ENCODE results near the gene SCD. TPM values are rescaled to one million over a fixed set of nuclear protein-coding genes. Genes with fewer than 3 reads are reported as not detected.
A peak's percentile ranks its signal among the peaks of the same experiment; 100 is the strongest.
"Not testable (repeated sequence)": the region's sequence is repeated elsewhere in the genome, so short reads cannot be mapped to it uniquely, and the experiment has no call there.

The SCD gene
- total RNA-seq (under 1 TPM; 0.61 to 1.00 TPM), polyA plus RNA-seq (1 to 10 TPM in 1 of 2 donors, under 1 TPM in 1; 0.77 to 1.4 TPM)

GRCh38 chr10:100346765-100347567, at the start of gene SCD:
SCD (plus strand) TSS chr10:100347233; CDS start chr10:100347505, 272 bp downstream.
- Histone ChIP-seq H3K4me3 (ENCODE audit: low read length in 2 of 2) (peak within 1 kb of the TSS; percentile 23 to 74), H3K27ac (ENCODE audit: low read depth, low read length) (no peak within 1 kb of the TSS), H3K27me3 (ENCODE audit: insufficient read depth, low read length) (no peaks in the 10 kb centered on the region), H3K36me3 (ENCODE audit: insufficient read depth, low read length) (no peaks in the 10 kb centered on the region), H3K4me1 (ENCODE audit: insufficient read depth, low read length) (peaks cover 14% of the 10 kb centered on the region), H3K9me3 (ENCODE audit: control insufficient read depth in 1 of 2, low read length in 2 of 2) (no peaks in the 10 kb centered on the region)
- Mint-ChIP-seq H3K4me1 (peaks cover 9 to 19% (median 15%) of the 10 kb centered on the region in 4 donors), H3K9me3 (no peaks in the 10 kb centered on the region), H3K36me3 (no peaks in the 10 kb centered on the region), H3K4me3 (peak within 1 kb of the TSS; percentile 79 to 92 (median 89)), H3K27me3 (peaks cover 0 to 1% of the 10 kb centered on the region in 2 donors), H3K27ac (peak within 1 kb of the TSS; percentile 63 to 91 (median 80))
- intact Hi-C loops (cut with micrococcal nuclease): loop anchor here (1.0 kb wide), 1 partner anchor 27 kb away; no protein-coding TSS in a partner anchor
- DNase-seq: peak; percentile 70 to 85 (median 71)
- ChIA-PET POLR2A (ENCODE audit: partially characterized antibody) (interaction anchor here (0.9 to 2.4 kb wide), 3 partner anchors 24 to 50 kb away, joined by 3 to 8 read pairs (median 3); no protein-coding TSS in a partner anchor), CTCF (ENCODE audit: partially characterized antibody) (interaction anchor here (0.9 to 15.8 kb wide), 8 partner anchors 8 to 189 kb away, joined by 3 to 202 read pairs (median 6); partner anchors contain the start of gene HIF1AN)

GRCh38 chr10:100297242-100297641, 49.8 kb upstream of the SCD start:
- intact Hi-C loops (cut with micrococcal nuclease): no loop called here
- H3K27ac Mint-ChIP-seq: no peak overlapping the region
- no peaks in the 10 kb centered on the region for H3K9me3 ChIP-seq (ENCODE audit: control insufficient read depth in 1 of 2, low read length in 2 of 2)
- peaks cover 30 to 35% of the 10 kb centered on the region in 2 donors for H3K27me3 Mint-ChIP-seq
- no peak for DNase-seq
- no peaks in the 10 kb centered on the region for H3K36me3 Mint-ChIP-seq
- H3K4me1 Mint-ChIP-seq: no peaks in the 10 kb centered on the region
- peaks cover 0 to 10% (median 3%) of the 10 kb centered on the region in 8 donors for H3K9me3 Mint-ChIP-seq
- no peaks in the 10 kb centered on the region for H3K36me3 ChIP-seq (ENCODE audit: insufficient read depth, low read length)
- no peak overlapping the region for H3K27ac ChIP-seq (ENCODE audit: low read depth, low read length)
- no peak overlapping the region for H3K4me3 Mint-ChIP-seq
- ChIA-PET POLR2A (ENCODE audit: partially characterized antibody) (interaction anchor here (1.0 kb wide), 2 partner anchors 10 to 50 kb away, joined by 3 read pairs; partner anchors contain the start of gene SCD), CTCF (ENCODE audit: partially characterized antibody) (interaction anchor here (1.6 kb wide), 1 partner anchor 221 kb away, joined by 4 read pairs; no protein-coding TSS in a partner anchor)
- H3K27me3 ChIP-seq (ENCODE audit: insufficient read depth, low read length): no peaks in the 10 kb centered on the region
- H3K4me1 ChIP-seq (ENCODE audit: insufficient read depth, low read length): no peaks in the 10 kb centered on the region
- no peak overlapping the region for H3K4me3 ChIP-seq (ENCODE audit: low read length in 2 of 2)

DNA sequence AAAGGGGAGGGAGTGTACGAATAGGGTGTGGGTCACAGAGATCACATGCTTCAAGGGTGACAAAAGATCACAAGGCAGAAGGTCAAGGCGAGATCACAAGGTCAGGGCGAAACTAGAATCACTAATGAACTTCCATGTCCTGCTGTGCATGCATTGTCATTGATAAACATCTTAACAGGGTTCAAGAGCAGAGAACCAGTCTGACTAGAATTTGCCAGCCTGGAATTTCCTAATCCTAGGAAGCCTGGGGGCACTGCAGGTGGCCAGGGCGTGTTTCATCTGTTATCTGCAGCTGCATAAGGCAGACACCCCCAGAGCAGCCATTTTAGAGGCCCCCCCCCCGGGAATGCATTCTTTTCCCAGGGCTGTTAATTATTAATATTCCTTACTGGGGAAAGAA, 45.9 kb upstream of the SCD start:
- H3K27ac Mint-ChIP-seq; DNase-seq; H3K4me1 ChIP-seq (ENCODE audit: insufficient read depth, low read length); H3K36me3 ChIP-seq (ENCODE audit: insufficient read depth, low read length); H3K4me3 Mint-ChIP-seq; H3K4me3 ChIP-seq (ENCODE audit: low read length in 2 of 2); H3K9me3 ChIP-seq (ENCODE audit: control insufficient read depth in 1 of 2, low read length in 2 of 2); H3K27me3 ChIP-seq (ENCODE audit: insufficient read depth, low read length); CTCF ChIA-PET (ENCODE audit: partially characterized antibody); H3K9me3 Mint-ChIP-seq; POLR2A ChIA-PET (ENCODE audit: partially characterized antibody); H3K4me1 Mint-ChIP-seq; H3K27ac ChIP-seq (ENCODE audit: low read depth, low read length); H3K36me3 Mint-ChIP-seq; intact Hi-C loops (cut with micrococcal nuclease): not testable (repeated sequence)
- H3K27me3 Mint-ChIP-seq: peaks cover 36 to 45% of the 10 kb centered on the region in 2 donors

DNA sequence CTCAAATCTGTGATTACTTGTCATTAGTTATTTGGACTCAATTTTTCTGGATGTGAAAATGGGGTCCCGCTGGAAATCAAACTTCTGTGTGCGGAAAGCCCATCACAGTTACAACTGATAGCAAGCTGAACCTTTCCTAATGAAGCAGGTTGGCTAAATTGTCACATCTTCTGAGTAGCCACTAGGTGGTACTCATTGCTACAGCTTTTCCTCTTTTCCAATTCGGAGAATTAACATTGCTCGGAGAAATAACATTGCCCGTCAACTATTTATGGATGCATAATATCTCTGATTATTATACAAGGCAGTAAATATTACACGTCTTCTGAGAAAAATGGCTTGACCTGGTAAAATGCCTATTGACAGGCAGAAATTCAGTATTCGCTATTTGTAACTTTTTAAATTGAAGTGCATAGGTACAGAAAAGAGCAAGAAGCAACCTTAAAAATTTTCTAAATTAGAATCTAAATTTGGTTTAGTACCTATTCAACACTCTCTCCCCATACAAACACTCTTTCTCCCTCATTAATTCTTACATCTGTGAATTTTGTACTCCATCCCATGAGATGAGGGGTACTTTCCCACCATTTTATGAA, 43.2 kb upstream of the SCD start:
- CTCF ChIA-PET (ENCODE audit: partially characterized antibody): interaction anchor here (0.9 kb wide), 1 partner anchor 9 kb away, joined by 5 read pairs; no protein-coding TSS in a partner anchor
- H3K27me3 Mint-ChIP-seq: peaks cover 43 to 46% of the 10 kb centered on the region in 2 donors

DNA sequence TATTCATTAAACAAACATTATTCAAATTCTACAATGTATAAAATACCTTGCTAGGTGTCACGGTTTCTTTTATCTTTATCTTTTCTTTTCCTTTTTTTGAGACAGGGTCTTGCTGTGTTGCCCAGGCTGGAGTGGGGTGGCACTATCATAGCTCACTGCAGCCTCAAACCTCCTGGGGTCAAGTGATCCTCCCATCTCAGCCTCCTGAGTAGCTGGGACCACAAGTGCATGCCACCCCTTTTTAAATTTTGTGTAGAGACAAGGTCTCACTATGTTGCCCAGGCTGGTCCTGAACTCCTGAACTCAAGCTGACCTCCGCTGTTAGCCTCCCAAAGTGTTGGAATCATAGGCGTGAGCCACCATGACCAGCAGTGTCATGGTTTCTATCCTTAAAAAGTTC, 42.6 kb upstream of the SCD start:
- CTCF ChIA-PET (ENCODE audit: partially characterized antibody): no interaction called here
- H3K27me3 Mint-ChIP-seq: peaks cover 41 to 46% of the 10 kb centered on the region in 2 donors

More for the DNA sequence above, 43.2 kb upstream of the SCD start:
- intact Hi-C loops (cut with micrococcal nuclease): no loop called here
- H3K4me1 Mint-ChIP-seq: peaks cover 0 to 2% (median 0%) of the 10 kb centered on the region in 4 donors
- POLR2A ChIA-PET (ENCODE audit: partially characterized antibody): no interaction called here
- no peak overlapping the region for H3K27ac ChIP-seq (ENCODE audit: low read depth, low read length)
- DNase-seq: no peak
- H3K4me3 Mint-ChIP-seq: no peak overlapping the region
- H3K9me3 Mint-ChIP-seq: peaks cover 0 to 10% (median 3%) of the 10 kb centered on the region in 8 donors
- no peaks in the 10 kb centered on the region for H3K27me3 ChIP-seq (ENCODE audit: insufficient read depth, low read length)
- H3K4me1 ChIP-seq (ENCODE audit: insufficient read depth, low read length): no peaks in the 10 kb centered on the region
- H3K9me3 ChIP-seq (ENCODE audit: control insufficient read depth in 1 of 2, low read length in 2 of 2): no peaks in the 10 kb centered on the region
- no peak overlapping the region for H3K27ac Mint-ChIP-seq
- H3K36me3 ChIP-seq (ENCODE audit: insufficient read depth, low read length): no peaks in the 10 kb centered on the region
- no peaks in the 10 kb centered on the region for H3K36me3 Mint-ChIP-seq
- H3K4me3 ChIP-seq (ENCODE audit: low read length in 2 of 2): no peak overlapping the region

GRCh38 chr10:100306861-100307260, 40.2 kb upstream of the SCD start:
- no peaks in the 10 kb centered on the region for H3K27me3 ChIP-seq (ENCODE audit: insufficient read depth, low read length)
- no peak overlapping the region for H3K4me3 ChIP-seq (ENCODE audit: low read length in 2 of 2)
- no peak overlapping the region for H3K27ac ChIP-seq (ENCODE audit: low read depth, low read length)
- Mint-ChIP-seq H3K36me3 (no peaks in the 10 kb centered on the region), H3K4me3 (no peak overlapping the region), H3K27ac (no peak overlapping the region), H3K9me3 (peaks cover 0 to 2% (median 0%) of the 10 kb centered on the region in 8 donors), H3K4me1 (peaks cover 0 to 2% (median 0%) of the 10 kb centered on the region in 4 donors), H3K27me3 (peaks cover 37 to 46% of the 10 kb centered on the region in 2 donors)
- DNase-seq: no peak
- no peaks in the 10 kb centered on the region for H3K9me3 ChIP-seq (ENCODE audit: control insufficient read depth in 1 of 2, low read length in 2 of 2)
- H3K36me3 ChIP-seq (ENCODE audit: insufficient read depth, low read length): no peaks in the 10 kb centered on the region
- no peaks in the 10 kb centered on the region for H3K4me1 ChIP-seq (ENCODE audit: insufficient read depth, low read length)
- ChIA-PET CTCF (ENCODE audit: partially characterized antibody) (no interaction called here), POLR2A (ENCODE audit: partially characterized antibody) (no interaction called here)
- intact Hi-C loops (cut with micrococcal nuclease): no loop called here

More for the DNA sequence above, 42.6 kb upstream of the SCD start:
- Mint-ChIP-seq H3K36me3 (no peaks in the 10 kb centered on the region), H3K27ac (no peak overlapping the region), H3K4me1 (peaks cover 0 to 2% (median 0%) of the 10 kb centered on the region in 4 donors), H3K9me3 (peaks cover 0 to 10% (median 3%) of the 10 kb centered on the region in 8 donors), H3K4me3 (no peak overlapping the region)
- no peak overlapping the region for H3K4me3 ChIP-seq (ENCODE audit: low read length in 2 of 2)
- H3K9me3 ChIP-seq (ENCODE audit: control insufficient read depth in 1 of 2, low read length in 2 of 2): no peaks in the 10 kb centered on the region
- H3K27ac ChIP-seq (ENCODE audit: low read depth, low read length): no peak overlapping the region
- POLR2A ChIA-PET (ENCODE audit: partially characterized antibody): no interaction called here
- H3K4me1 ChIP-seq (ENCODE audit: insufficient read depth, low read length): no peaks in the 10 kb centered on the region
- H3K36me3 ChIP-seq (ENCODE audit: insufficient read depth, low read length): no peaks in the 10 kb centered on the region
- DNase-seq: no peak
- intact Hi-C loops (cut with micrococcal nuclease): no loop called here
- no peaks in the 10 kb centered on the region for H3K27me3 ChIP-seq (ENCODE audit: insufficient read depth, low read length)

DNA sequence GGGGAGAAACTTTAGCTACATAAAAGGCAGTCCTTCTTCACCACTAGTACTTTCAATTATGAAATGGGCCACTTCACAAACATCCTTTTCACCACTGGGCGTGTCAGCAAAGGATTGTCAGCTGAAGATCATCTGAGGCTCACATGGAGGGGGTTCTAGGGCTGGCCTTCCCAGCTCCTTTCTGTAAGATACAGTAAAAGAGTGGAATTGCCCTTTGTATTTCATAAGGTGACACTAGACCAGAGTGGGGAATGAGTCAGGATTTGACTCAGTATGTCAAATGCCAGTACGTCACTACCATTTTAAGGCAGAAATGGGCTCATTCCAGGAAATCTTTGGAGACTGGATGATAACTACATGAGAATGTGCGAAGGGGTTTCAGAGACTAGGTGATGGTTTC, 39.3 kb upstream of the SCD start:
- ChIA-PET CTCF (ENCODE audit: partially characterized antibody) (no interaction called here), POLR2A (ENCODE audit: partially characterized antibody) (no interaction called here)
- no peak for DNase-seq
- Mint-ChIP-seq H3K36me3 (no peaks in the 10 kb centered on the region), H3K9me3 (no peaks in the 10 kb centered on the region), H3K27ac (no peak overlapping the region), H3K4me3 (no peak overlapping the region), H3K4me1 (peaks cover 0 to 2% (median 0%) of the 10 kb centered on the region in 4 donors), H3K27me3 (peaks cover 39 to 50% of the 10 kb centered on the region in 2 donors)
- intact Hi-C loops (cut with micrococcal nuclease): no loop called here
- Histone ChIP-seq H3K36me3 (ENCODE audit: insufficient read depth, low read length) (no peaks in the 10 kb centered on the region), H3K4me3 (ENCODE audit: low read length in 2 of 2) (no peak overlapping the region), H3K27ac (ENCODE audit: low read depth, low read length) (no peak overlapping the region), H3K9me3 (ENCODE audit: control insufficient read depth in 1 of 2, low read length in 2 of 2) (no peaks in the 10 kb centered on the region), H3K4me1 (ENCODE audit: insufficient read depth, low read length) (no peaks in the 10 kb centered on the region), H3K27me3 (ENCODE audit: insufficient read depth, low read length) (no peaks in the 10 kb centered on the region)

Measured in CD4-positive, alpha-beta memory T cell (primary cell).